ENCODE data around the gene RNGTT.
A peak's percentile ranks its signal among the peaks of the same experiment; 100 is the strongest.
"Not testable (repeated sequence)": the region's sequence is repeated elsewhere in the genome, so short reads cannot be mapped to it uniquely, and the experiment has no call there.

Gene RNGTT

GRCh38 chr6:88808381-88808780, 155.0 kb downstream of the RNGTT start:
- no peak for DNase-seq (ENCODE audit: low spot score)

- DNase-seq (ENCODE audit: low spot score): no peak
Observed at GRCh38 chr6:88807622-88808021, 155.8 kb downstream of the RNGTT start.

- no peak for DNase-seq (ENCODE audit: low spot score)
Observed at GRCh38 chr6:88806728-88807127, 156.7 kb downstream of the RNGTT start.

DNA sequence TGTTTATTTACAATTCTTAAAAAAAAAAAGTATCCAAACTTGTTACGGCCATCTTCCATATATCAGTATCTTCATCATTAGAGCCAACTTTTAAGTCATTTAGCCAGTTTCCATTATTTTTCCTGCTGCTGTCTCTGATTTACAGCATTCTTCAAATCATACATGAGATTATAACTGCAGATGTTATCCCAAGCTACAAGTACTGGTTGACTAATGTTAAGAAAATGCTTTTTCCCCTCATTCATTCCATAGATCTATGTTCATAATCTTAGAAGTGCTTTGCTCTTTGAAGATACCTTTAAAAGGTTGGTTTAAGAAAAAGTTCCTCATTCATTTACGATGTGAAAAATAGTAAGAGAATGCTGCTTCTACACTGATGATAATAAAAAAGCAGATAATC, 158.7 kb downstream of the RNGTT start:
- DNase-seq (ENCODE audit: low spot score): no peak

DNA sequence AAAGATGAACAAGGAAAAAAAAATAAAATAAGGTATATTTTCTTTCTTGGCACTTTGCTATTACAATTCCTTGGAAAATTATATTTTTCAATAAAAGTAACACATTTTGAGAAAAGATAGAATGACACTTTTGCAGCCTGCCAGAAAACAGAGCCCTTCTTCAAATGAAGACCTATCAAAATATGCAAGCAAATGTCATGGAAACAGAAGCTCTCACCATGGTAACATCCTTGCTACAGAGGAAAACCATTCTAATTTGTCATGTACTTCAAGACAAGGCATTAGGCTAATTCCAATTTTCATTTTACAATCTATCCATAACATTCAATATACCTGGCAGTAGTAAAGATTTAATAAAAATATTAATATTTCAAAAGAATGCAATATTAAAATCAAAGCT, 177.9 kb downstream of the RNGTT start:
- DNase-seq (ENCODE audit: low spot score): no peak

DNA sequence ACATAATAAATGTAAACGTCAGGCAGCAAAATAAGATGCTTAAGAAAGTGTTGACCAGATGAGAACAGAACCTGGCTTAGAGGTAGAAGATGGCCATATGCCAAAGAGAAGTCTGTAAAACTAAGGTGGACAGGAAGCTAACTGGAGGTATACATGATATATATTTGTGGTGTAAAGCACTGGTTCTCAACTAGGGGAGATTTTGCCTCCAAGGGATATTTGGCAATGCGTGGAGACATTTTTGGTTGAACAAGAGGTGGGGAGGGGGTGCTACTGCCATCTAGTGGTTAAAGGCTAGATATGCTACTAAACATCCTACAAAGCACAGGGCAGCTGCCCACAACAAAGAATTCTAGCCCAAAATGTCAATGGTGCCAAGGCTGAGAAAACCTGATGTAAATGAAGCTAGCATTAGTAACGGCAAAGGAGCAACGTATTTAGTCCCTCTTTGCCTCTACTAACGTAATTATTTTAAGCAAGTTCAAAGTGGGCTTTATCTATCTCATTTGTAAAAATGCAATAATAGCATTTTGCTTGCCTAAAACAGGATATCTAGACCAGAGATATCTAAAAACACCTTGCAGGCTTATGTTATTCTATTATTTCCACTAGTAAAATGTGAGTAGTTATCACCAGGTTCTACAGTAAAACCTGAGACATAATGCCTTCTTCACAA, 182.6 kb downstream of the RNGTT start:
- DNase-seq (ENCODE audit: low spot score): peak; percentile 42

DNA sequence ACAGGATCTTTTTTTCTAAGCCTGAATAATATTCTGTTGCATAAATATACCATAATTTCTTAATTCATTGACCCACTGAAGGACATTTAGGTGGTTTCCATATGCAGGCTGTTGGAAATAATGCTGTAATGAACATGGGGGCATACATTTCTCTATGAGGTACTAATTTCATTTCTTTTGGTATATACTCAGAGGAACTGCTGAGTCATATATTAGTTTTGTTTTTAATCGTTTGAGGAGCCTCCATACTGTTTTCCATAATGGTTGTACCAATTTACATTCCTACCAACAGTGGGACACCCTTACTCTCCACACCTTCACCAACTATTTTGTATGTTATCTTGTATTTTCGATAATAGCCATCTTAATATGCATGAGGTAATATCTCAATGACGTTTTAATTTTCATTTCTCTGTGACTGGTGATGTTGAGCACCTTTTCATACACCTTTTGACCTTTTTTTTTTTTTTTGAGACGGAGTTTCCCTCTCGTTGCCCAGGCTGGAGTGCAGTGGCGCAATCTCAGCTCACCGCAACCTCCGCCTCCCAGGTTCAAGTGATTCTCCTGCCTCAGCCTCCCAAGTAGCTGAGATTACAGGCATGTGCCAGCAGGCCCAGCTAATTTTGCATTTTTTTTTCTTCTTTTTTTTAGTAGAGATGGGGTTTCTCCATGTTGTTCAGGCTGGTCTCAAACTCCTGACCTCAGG, 187.4 kb downstream of the RNGTT start:
- DNase-seq (ENCODE audit: low spot score): no peak

- not testable (repeated sequence) for DNase-seq (ENCODE audit: low spot score)
Observed at GRCh38 chr6:88768114-88768513, 195.3 kb downstream of the RNGTT start.

DNA sequence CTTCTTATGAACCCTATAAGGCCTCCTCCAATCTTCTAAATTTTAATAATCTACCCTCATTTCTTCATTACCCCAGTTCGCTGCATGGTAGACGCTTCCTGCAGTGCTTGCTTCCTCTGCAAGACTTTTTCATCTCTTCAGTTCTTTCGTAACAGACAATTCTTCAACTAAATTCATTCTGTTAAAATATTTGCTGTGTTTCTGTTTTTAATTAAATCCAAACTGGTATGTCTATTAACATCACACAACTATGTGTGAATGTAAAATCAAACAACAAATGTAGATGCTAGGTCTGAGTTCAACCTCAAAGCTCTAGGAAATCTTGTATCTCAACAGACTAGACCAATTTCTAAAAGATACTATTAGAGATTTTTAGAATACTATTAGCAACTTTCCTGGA, 199.3 kb downstream of the RNGTT start:
- no peak for DNase-seq (ENCODE audit: low spot score)

DNA sequence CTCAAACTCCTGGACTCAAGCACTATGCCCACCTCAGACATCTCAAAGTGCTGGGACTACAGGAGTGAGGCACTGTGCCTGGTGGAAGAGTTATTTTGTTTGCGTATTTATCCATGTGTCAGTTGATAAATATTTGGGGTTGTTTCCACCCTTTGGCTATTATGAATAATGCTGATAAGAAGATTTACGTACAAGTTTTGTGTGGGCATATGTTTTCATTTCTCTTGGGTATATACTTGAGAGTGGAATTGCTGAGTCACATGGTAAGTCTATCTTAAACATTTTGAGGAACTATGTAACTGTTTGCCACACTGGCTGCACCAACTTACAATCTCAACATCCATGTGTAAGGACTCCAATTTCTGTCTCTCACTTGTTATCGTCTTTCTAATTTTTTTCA, 200.3 kb downstream of the RNGTT start:
- no peak for DNase-seq (ENCODE audit: low spot score)

- DNase-seq (ENCODE audit: low spot score): no peak
Observed at GRCh38 chr6:88761237-88762031, 202.0 kb downstream of the RNGTT start.

DNA sequence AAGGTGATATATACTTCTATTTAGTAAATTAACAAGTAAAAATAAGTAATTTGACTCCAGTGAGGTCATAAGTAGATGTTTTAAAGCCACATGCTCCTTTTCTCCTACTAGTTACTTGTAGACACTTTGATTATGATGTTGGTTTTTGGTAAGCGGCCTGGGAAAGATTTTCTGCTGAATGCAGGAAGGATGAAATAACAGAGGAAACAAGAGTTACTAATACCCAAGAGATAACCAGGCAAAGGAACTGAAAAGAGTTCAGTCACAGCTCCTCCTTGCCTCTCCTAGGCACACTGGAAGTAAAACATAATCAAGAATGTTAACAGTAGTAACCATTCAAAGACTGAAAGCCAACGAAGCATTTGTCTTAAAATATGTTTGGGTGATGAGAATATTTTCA, 203.3 kb downstream of the RNGTT start:
- no peak for DNase-seq (ENCODE audit: low spot score)

- DNase-seq (ENCODE audit: low spot score): no peak
Observed at GRCh38 chr6:88750936-88751335, 212.5 kb downstream of the RNGTT start.

- no peak for DNase-seq (ENCODE audit: low spot score)
Observed at GRCh38 chr6:88749849-88750248, 213.6 kb downstream of the RNGTT start.

- DNase-seq (ENCODE audit: low spot score): no peak
Observed at GRCh38 chr6:88748141-88748540, 215.3 kb downstream of the RNGTT start.

- no peak for DNase-seq (ENCODE audit: low spot score)
Observed at GRCh38 chr6:88741939-88742338, 221.5 kb downstream of the RNGTT start.

DNA sequence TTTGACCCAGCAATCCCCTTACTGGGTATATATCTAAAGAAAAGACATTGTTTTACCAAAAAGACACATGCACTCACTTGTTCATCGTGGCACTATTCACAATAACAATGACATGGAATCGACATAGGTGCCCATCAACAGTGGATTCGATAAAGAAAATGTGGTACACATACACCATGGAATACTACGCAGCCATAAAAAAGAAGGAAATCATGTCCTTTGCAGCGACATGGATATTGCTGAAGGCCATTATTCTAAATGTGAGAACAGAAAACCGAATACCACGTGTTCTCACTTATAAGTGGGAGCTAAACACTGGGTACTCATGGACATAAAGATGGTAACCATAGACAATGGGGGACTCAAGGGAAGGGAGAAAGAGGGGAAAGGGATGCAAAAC, 222.3 kb downstream of the RNGTT start:
- DNase-seq (ENCODE audit: low spot score): no peak

DNA sequence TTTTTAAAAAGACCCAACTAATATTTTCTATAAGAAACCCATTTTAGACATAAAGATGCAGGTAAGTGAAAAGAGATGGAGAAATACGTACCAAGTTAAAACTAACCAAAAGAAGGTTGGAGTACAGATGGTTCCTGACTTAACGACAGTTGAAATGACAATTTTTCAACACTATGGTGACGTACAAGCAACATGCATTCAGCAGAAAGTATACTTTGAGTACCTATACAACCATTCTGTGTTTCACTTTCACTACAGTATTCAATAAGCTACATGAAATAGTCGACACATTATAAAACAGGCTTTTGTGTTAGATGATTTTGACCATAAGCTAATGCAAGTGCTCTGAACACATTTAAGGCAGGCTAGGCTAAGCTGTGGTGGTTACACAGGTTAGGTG, 228.9 kb downstream of the RNGTT start:
- DNase-seq (ENCODE audit: low spot score): no peak

- DNase-seq (ENCODE audit: low spot score): no peak
Observed at GRCh38 chr6:88730611-88731011, 232.8 kb downstream of the RNGTT start.

GRCh38 chr6:88728756-88729155, 234.7 kb downstream of the RNGTT start:
- no peak for DNase-seq (ENCODE audit: low spot score)

DNA sequence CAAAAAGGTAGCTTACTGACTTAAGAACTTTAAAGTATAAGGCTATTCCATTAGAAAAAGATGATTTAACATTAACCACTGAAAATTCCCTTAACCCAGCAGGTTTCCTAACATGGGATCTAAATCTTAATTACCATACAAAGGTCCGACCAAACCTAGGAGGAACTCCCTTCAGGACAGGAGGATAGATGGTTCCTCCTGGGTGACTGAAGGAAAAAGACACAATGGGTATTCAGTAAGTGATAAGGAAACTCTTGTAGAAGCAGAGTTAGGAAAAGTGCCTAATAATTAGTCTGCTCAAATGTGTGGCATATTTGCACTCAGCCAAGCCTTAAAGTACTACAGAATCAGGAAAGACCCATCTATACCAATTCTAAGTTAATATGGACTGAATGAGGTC, 237.0 kb downstream of the RNGTT start:
- DNase-seq (ENCODE audit: low spot score): not testable (repeated sequence)

- no peak for DNase-seq (ENCODE audit: low spot score)
Observed at GRCh38 chr6:88725111-88725975, 238.1 kb downstream of the RNGTT start.
